OCI-LY1 (cell line): ENCODE measurements around the gene EPHA5.

Experiments
- H2AFZ ChIP-seq: fragments of 200-600 bp; sonication (generic), shearing (Covaris generic); 2 replicates; pipeline ENCODE4 v1.6.0; 2014; ENCODE audit warnings: antibody characterized with exemption, mild to moderate bottlenecking, low read length
- H3F3A ChIP-seq: fragments of 200-600 bp; sonication (generic), shearing (Covaris generic); 2 replicates; pipeline ENCODE4 v1.6.0; 2014; ENCODE audit warnings: mild to moderate bottlenecking, antibody characterized with exemption, low read length, moderate library complexity; ENCODE audit not compliant: insufficient read depth
- H3K27ac ChIP-seq: fragments of 200-600 bp; sonication (generic); 2 replicates; pipeline ENCODE4 v1.5.1; 2014; ENCODE audit warnings: low read length, mixed run types, mild to moderate bottlenecking, low read depth; ENCODE audit not compliant: poor library complexity, severe bottlenecking
- H3K27me3 ChIP-seq: fragments of 200-600 bp; sonication (generic); 2 replicates; pipeline ENCODE4 v1.6.0; 2014; ENCODE audit warnings: antibody characterized with exemption, mild to moderate bottlenecking, low read length, moderate library complexity; ENCODE audit not compliant: insufficient read depth
- H3K36me3 ChIP-seq: fragments of 200-600 bp; sonication (generic); 2 replicates; pipeline ENCODE4 v1.6.1; 2014; ENCODE audit warnings: mild to moderate bottlenecking, antibody characterized with exemption, low read length, moderate library complexity, mixed read lengths; ENCODE audit not compliant: insufficient read depth
- H3K4me1 ChIP-seq: fragments of 200-600 bp; sonication (generic); 2 replicates; pipeline ENCODE4 v1.5.1; 2014; ENCODE audit warnings: mild to moderate bottlenecking, low read length, moderate library complexity; ENCODE audit not compliant: insufficient read depth, severe bottlenecking
- H3K4me2 ChIP-seq: fragments of 200-600 bp; sonication (generic), shearing (Covaris generic); 2 replicates; pipeline ENCODE4 v1.6.1; 2014; ENCODE audit warnings: low read length
- H3K4me3 ChIP-seq: fragments of 200-600 bp; sonication (generic); 2 replicates; pipeline ENCODE4 v1.5.1; 2014; ENCODE audit warnings: low read length, low read depth, mild to moderate bottlenecking, mixed read lengths; ENCODE audit not compliant: poor library complexity, severe bottlenecking
- H3K79me2 ChIP-seq: fragments of 200-600 bp; shearing (Covaris generic); 2 replicates; pipeline ENCODE4 v1.6.1; 2016; ENCODE audit warnings: mixed run types, low read length, mixed read lengths; ENCODE audit not compliant: insufficient read depth
- H3K9ac ChIP-seq: fragments of 200-600 bp; sonication (generic), shearing (Covaris generic); 2 replicates; pipeline ENCODE4 v1.6.1; 2014; ENCODE audit warnings: mild to moderate bottlenecking, low read length, mixed read lengths
- H3K9me2 ChIP-seq: fragments of 200-600 bp; sonication (generic), shearing (Covaris generic); 2 replicates; pipeline ENCODE4 v1.6.1; 2014; ENCODE audit warnings: low read depth, mild to moderate bottlenecking, low read length, mixed read lengths
- H3K9me3 ChIP-seq: fragments of 200-600 bp; shearing (Covaris generic); 2 replicates; pipeline ENCODE4 v1.6.1; 2014; ENCODE audit warnings: low read length, mixed read lengths
- H4K20me1 ChIP-seq: fragments of 200-600 bp; sonication (generic), shearing (Covaris generic); 2 replicates; pipeline ENCODE4 v1.6.0; 2016; ENCODE audit warnings: mild to moderate bottlenecking, low read length; ENCODE audit not compliant: insufficient read depth
- EZH2 ChIP-seq: fragments of 200-600 bp; sonication (generic), shearing (Covaris generic); IDR thresholded peaks from 2 replicates; pipeline ENCODE4 v1.8.0; 2017; ENCODE audit warnings: borderline replicate concordance, mixed run types, mild to moderate bottlenecking, antibody characterized with exemption, low read length, moderate library complexity, mixed read lengths
- TF ChIP-seq, protein P1 (sequence below): fragments of 200-600 bp; sonication (generic), shearing (Covaris generic); IDR thresholded peaks from 2 replicates; pipeline ENCODE4 v1.5.1; 2017; ENCODE audit warnings: mild to moderate bottlenecking, antibody characterized with exemption, low read length, moderate library complexity, mixed read lengths

EPHA5 gene

DNA sequence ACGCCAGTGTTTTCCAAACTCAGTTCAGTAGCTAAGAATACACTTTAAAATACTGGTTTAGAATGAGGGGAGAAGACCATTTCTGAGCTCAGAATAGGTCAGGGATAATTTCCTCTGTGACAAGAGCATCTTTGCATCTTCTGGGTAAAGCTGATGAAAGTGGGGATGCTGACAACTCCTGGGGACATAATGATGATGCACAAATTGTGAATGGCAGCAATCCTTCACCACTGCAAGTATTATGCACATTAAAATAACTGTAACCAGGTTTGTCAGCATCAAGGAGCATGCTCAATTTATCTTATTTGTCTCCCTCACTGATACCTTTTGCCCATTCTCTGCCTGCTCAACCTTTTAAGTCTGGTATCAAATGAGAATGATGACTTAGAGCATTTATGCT lies 248.2 kb downstream of the EPHA5 start:
- H3F3A ChIP-seq = no peaks in the 10 kb centered on the region
- H3K36me3 ChIP-seq = no peaks in the 10 kb centered on the region
- H3K79me2 ChIP-seq = no peaks in the 10 kb centered on the region
- H3K4me3 ChIP-seq = no peak overlapping the region
- no peaks in the 10 kb centered on the region for H3K4me1 ChIP-seq
- no peak overlapping the region for H3K27ac ChIP-seq
- H2AFZ ChIP-seq = no peak overlapping the region
- H3K4me2 ChIP-seq = no peak overlapping the region
- no peak overlapping the region for H3K9ac ChIP-seq
- no peak for TF ChIP-seq EZH2
- TF ChIP-seq, protein P1, sequence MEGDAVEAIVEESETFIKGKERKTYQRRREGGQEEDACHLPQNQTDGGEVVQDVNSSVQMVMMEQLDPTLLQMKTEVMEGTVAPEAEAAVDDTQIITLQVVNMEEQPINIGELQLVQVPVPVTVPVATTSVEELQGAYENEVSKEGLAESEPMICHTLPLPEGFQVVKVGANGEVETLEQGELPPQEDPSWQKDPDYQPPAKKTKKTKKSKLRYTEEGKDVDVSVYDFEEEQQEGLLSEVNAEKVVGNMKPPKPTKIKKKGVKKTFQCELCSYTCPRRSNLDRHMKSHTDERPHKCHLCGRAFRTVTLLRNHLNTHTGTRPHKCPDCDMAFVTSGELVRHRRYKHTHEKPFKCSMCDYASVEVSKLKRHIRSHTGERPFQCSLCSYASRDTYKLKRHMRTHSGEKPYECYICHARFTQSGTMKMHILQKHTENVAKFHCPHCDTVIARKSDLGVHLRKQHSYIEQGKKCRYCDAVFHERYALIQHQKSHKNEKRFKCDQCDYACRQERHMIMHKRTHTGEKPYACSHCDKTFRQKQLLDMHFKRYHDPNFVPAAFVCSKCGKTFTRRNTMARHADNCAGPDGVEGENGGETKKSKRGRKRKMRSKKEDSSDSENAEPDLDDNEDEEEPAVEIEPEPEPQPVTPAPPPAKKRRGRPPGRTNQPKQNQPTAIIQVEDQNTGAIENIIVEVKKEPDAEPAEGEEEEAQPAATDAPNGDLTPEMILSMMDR = no peak
- no peaks in the 10 kb centered on the region for H3K9me3 ChIP-seq
- H3K9me2 ChIP-seq = no peaks in the 10 kb centered on the region
- no peaks in the 10 kb centered on the region for H3K27me3 ChIP-seq
- no peaks in the 10 kb centered on the region for H4K20me1 ChIP-seq

GRCh38 chr4:65420036-65420435 lies 250.3 kb downstream of the EPHA5 start:
- Histone ChIP-seq H3K4me3 (no peak overlapping the region), H3K9me3 (no peaks in the 10 kb centered on the region), H3K36me3 (no peaks in the 10 kb centered on the region), H3F3A (no peaks in the 10 kb centered on the region), H3K27ac (no peak overlapping the region), H3K9ac (no peak overlapping the region), H3K9me2 (no peaks in the 10 kb centered on the region), H3K79me2 (no peaks in the 10 kb centered on the region), H3K27me3 (no peaks in the 10 kb centered on the region), H2AFZ (no peak overlapping the region), H4K20me1 (no peaks in the 10 kb centered on the region), H3K4me2 (no peak overlapping the region), H3K4me1 (no peaks in the 10 kb centered on the region)
- TF ChIP-seq, protein P1 = no peak
- no peak for TF ChIP-seq EZH2

- no peaks in the 10 kb centered on the region for H3K9me2 ChIP-seq
- no peak overlapping the region for H3K4me2 ChIP-seq
- no peak overlapping the region for H3K27ac ChIP-seq
- H3F3A ChIP-seq = no peaks in the 10 kb centered on the region
- H3K4me1 ChIP-seq = no peaks in the 10 kb centered on the region
- H3K4me3 ChIP-seq = no peak overlapping the region
- no peaks in the 10 kb centered on the region for H3K79me2 ChIP-seq
- no peaks in the 10 kb centered on the region for H3K27me3 ChIP-seq
- H3K36me3 ChIP-seq = no peaks in the 10 kb centered on the region
- no peak overlapping the region for H3K9ac ChIP-seq
- no peaks in the 10 kb centered on the region for H3K9me3 ChIP-seq
- no peak overlapping the region for H2AFZ ChIP-seq
- TF ChIP-seq, protein P1 = no peak
- TF ChIP-seq EZH2 = no peak
- H4K20me1 ChIP-seq = no peaks in the 10 kb centered on the region
These were observed 253.4 kb downstream of the EPHA5 start for GRCh38 chr4:65416891-65417290.
